ENCODE results near the gene GALNTL6.
A peak's percentile ranks its signal among the peaks of the same experiment; 100 is the strongest.

GALNTL6 gene

DNA sequence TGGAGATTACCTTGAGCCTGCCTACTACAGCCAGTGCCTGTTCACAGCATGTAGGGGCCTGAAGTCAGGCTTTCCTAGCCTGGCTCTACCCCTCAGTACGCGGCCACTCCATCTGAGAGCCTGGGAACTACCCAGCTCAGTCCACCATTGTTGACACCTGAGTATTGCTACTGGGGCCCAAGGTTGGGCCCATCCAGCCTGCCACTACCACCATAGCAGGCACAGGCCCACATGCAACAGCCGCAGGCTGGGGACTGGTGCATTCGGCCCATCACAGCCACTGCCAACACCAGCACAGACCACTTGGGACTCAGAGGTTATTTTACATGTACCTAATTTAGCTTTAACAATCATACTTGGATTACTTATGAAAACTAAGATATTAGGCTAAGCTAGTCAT, 314.0 kb downstream of the GALNTL6 start:
- no peak for DNase-seq

- no peak for DNase-seq
Observed at GRCh38 chr4:172129593-172129992, 316.4 kb downstream of the GALNTL6 start.

DNA sequence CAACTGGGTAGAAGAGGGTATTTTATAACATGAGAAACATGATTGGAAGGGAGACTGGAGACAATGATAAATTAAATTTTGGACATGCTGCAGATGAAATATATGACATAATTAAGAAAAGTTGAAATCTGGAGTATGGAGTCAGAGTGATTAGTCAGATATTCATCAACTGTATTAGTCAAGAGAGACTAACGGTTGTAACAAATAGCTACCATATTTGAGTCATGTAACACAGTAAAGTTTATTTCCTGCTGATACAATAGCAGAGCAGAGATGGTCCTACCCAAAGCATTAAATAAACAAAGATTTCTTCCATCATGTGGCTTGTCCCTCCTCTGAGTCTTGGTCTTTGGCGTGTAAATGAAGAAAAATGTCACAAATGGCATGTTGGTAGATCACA, 321.3 kb downstream of the GALNTL6 start:
- DNase-seq, result no peak

- DNase-seq, result no peak
Observed at GRCh38 chr4:172141025-172141424, 327.8 kb downstream of the GALNTL6 start.

- peak; percentile 27 for DNase-seq
Observed at GRCh38 chr4:172142281-172142741, 329.1 kb downstream of the GALNTL6 start.

GRCh38 chr4:172143605-172144314, 330.6 kb downstream of the GALNTL6 start:
- DNase-seq, result peak; percentile 60

GRCh38 chr4:172147687-172148086, 334.5 kb downstream of the GALNTL6 start:
- DNase-seq, result peak; percentile 27

- DNase-seq, result no peak
Observed at GRCh38 chr4:172149329-172149728, 336.1 kb downstream of the GALNTL6 start.

DNA sequence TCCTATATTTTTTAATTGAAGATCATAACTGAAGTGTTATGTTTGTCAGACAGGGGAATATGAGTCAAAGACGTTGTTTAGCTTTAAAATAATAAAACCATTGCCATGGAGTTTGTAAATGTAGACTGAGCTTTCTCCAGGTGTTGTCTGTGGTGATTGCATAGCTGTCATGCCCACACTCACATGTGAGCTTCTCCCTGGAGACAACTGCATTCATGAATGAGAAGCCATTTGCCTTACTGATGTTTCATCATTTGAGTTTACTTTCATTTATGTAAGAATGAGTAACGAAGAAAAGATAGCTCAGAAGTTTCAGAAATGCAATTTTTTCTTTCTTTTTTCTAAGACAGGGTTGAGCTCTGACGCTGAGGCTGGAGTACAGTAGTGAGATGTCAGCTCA, 339.1 kb downstream of the GALNTL6 start:
- DNase-seq, result no peak

DNA sequence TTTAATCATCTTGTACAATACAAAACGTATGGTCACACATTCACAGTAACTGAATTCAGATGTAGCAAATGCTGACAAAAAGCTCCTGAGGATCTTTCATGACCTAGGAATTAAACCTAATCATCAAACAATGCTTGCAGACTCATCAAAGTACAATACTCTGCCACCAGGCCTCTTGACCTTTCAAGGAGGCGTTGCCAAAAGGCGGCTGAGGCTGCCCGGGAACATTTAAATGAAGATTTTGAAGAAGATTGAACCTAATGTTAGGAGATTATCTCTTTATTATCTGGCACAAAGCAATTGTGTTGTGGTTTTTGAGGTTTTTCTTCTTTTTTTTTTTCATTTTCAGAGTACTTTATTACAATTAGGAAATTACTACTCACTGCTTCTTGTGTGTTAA, 340.5 kb downstream of the GALNTL6 start:
- DNase-seq, result peak; percentile 53

DNA sequence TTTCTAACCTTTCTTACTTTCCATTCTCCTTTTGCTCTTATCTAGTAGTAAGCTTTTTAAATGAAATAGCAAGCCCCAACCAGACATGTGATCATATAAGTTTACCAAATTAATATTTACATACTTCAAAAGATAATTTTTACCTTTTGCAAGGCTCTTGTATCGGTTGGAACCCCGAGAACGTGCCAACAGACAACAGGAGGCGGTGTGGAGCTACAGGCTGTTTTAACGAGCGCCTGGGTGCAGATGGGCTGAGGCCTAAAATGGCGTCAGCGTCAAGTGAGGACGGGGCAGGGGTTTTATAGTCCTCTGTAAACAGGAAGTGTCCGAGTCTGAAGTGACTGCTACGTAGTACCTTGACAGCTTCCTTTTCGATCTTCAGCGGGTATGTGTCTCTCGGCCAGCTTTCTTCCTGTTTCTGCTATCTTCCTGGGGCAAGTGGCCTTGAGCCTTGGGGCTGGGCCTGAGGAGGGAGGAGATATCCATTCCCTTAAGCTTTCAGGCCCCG, 342.7 kb downstream of the GALNTL6 start:
- peak; percentile 9 for DNase-seq

GRCh38 chr4:172157946-172158345, 344.7 kb downstream of the GALNTL6 start:
- DNase-seq, result no peak

GRCh38 chr4:172163215-172163614, 350.0 kb downstream of the GALNTL6 start:
- no peak for DNase-seq

DNA sequence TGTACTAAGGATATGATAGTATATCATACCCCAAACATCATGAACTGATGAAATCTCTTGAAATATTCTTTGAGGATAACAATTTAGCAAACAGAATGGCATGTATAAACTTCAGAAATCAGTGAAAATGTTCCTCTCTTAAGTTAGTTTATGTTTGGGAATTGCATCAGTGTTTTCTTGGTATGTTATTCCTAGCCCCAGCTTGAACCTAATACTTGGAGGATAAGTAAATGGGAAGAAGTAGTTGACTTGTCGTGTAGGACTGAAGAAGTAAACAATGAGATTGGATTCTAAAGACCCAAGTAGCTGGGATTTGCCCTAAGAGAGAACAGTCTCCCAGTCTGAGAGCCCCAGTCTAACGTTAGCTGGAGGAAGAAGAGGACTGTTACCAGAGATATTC, 355.7 kb downstream of the GALNTL6 start:
- no peak for DNase-seq

- DNase-seq, result no peak
Observed at GRCh38 chr4:172169871-172170270, 356.7 kb downstream of the GALNTL6 start.

- DNase-seq, result no peak
Observed at GRCh38 chr4:172173206-172173605, 360.0 kb downstream of the GALNTL6 start.

DNA sequence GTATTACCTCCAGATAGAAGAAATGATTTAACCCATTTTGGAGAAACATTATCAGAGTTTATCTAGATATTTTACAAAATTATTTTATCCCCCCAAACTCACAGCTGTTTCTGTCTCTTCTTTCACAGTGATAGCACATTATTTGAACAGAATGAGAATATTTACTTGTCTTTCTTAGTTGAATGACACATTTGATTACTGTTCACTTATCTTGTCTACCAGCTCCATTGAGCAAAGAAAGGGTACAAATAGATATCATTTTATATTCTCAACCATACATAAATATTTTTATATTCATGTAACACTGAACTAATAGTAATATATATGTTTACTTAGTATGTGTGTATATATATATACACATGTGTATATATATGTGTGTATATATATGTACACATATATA, 364.2 kb downstream of the GALNTL6 start:
- no peak for DNase-seq

GRCh38 chr4:172188248-172188988, 375.2 kb downstream of the GALNTL6 start:
- DNase-seq, result no peak

DNA sequence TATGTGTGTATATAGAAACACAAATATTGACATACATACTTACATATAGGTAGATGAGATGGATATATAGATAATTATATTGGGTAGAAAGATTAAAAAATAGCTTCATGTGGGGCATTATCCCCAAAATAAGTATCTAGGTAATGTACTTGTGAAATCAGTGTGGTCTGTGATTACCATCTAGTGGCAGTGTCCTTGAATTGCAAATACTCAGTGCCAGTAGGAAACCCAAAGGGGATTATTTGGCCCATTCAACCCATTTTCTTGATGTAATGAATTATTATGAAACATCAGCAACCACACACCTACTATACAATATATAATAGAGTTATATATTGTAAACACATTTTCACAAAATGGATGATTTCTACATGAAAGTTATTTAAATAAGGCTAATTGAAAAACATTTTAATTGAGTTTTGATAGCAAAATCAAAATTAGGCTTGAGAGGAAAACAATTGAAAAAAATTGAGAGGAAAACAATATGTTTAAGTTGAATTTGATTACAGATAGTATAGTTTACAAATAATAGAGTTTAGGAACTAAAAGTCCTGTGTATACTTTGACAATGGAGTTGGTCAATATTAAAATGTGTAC, 389.4 kb downstream of the GALNTL6 start:
- peak; percentile 63 for DNase-seq

DNA sequence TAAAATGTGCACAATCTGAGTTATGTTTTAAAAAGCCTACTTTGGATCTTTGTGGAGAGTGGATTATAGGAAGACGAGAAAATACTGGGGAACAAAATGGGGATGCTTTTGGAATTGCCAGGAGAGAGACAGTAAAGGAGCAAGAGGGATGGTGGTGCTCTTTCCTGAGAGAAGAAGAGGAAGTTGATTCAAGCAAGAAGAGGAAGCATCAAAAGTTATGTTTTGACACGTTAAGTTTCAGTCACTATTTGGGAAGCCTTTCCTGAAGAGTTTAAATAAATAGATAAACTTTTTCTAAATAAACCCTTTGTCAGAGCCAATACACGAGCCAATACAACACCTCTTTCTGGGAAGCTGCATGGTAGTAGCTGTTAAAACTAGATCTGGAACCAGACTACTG, 394.1 kb downstream of the GALNTL6 start:
- DNase-seq, result no peak

DNA sequence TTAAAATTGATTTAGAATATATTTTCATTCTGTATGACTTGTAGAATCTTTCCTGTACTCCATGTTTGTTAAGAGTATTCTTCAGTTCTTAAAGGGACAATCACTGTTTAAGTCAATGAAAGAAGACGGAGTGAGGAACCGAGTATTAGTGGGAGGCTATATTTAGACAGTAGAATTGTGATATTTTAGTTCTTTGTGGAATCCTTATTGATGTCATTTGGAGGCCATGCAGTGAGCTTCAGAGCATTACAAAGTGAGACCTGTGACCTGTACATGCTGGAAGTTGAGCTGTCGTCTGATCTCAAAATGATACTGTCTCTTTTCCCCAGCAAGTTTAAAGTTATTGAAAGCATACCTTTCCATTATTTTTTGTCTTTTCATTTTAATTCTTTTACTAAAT, 394.7 kb downstream of the GALNTL6 start:
- DNase-seq, result no peak

DNA sequence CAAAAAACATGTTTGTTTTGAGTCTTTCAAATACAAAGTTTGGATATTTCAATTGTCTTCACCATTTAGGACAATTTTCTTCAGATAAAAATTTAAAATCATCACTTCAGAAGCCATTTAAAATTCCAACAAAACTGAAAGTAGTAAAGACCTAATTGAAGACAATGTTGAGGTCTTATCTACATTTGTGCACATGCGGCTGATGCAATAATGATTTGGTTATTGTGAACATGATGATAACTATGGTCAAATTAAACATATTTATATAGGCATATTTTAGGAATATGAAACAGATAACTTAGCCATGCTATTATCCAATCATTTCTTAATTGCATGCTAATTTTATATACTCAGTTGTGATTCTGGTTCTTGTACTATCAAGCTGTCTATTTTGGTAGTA, 407.5 kb downstream of the GALNTL6 start:
- DNase-seq, result peak; percentile 18

- no peak for DNase-seq
Observed at GRCh38 chr4:172225457-172225856, 412.3 kb downstream of the GALNTL6 start.

DNA sequence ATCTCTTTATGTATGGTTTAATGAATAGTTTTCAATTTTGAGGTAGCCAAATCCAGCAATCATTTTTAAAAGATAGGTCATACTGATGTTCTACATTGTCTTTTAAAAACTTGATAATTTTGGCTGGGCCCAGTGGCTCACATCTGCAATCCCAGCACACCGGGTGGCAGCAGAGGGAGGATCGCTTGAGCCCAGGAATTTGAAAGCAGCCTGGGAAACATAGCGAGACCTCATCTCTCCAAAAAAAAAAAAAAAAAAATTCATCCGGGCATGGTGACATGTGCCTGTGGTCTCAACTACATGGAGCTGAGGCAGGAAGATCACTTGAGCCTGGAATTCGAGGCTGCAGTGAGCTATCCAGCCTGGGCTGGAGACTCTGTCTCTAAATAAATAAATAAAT, 419.8 kb downstream of the GALNTL6 start:
- DNase-seq, result no peak
